ENCODE results near the gene LBH. TPM values are rescaled to one million over a fixed set of nuclear protein-coding genes. Genes with fewer than 3 reads are reported as not detected.
A peak's percentile ranks its signal among the peaks of the same experiment; 100 is the strongest.

Gene LBH
- polyA plus RNA-seq, 1 of the 3 experiments (the other 2 are of a cell fraction) = 22.8 TPM

DNA sequence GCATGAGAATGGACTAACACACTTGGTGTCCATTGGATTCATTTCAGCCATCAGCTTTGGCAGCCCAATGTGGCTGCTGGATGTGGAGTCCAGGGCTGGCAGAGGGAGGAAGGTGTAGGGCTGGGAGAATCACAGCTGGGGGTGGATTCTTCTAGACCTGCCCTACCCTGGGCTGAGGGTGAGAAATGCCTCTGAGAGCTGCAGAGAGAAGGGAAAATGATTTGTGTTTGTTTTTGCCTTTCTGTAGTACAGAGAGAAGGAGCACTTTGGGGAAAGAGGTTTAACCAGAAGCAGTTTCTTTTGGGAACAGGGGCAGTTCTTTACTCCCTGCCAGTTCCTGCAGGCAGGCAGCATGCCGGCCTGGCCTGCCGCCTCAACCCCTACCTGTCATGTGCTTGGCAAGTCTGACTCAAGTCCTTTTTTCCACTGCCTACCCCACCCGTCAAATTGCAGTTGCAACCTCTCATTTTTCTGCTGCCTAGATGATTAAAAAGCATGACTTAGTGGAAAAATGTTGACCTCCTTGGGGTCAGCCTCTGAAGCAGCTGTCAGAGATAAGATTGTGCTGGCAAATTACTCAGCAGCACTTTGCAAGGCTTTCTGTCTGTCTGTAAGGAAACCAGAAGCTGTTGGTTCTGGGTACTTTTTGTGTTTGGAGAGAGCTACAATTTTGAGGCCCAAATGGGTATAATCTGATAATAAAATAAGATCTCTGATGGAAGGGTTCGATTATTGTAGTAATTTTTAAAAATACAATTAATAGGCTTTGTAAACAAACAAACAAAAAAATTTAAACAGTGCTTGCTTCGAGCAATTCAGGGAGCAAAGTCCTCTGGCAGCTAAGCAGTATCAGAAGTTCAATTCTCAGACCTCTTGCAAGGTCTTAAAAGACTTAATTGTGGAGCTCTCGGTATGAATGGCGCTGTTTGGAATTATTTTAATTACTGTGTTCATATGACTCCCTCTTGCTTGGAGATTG lies 21.7 kb downstream of the LBH start:
- H4K20me1 ChIP-seq (ENCODE audit: insufficient read depth) = no peaks in the 10 kb centered on the region
- peaks cover 5 to 7% of the 10 kb centered on the region in 2 experiments for H3K36me3 ChIP-seq (replicated peaks in 1 of 2; ENCODE audit: control insufficient read depth in 1 of 2, insufficient read depth in 2 of 2, low read length in 1 of 2)
- H3K79me2 ChIP-seq (ENCODE audit: insufficient read depth) = peaks cover 36% of the 10 kb centered on the region

More for the DNA sequence above, 21.7 kb downstream of the LBH start:
- WGBS (ENCODE audit: low lambda C conversion rate) = 51% methylated on average over 7 of the region's 7 CpGs
- H3K4me2 ChIP-seq = peak overlapping the region; percentile 35
- no peaks in the 10 kb centered on the region for H3K27me3 ChIP-seq (ENCODE audit: insufficient read depth)
- no peak overlapping the region for H3K4me3 ChIP-seq (ENCODE audit: low read depth in 2 of 2, low read length in 1 of 2)
- TF ChIP-seq TCF12 (IDR thresholded peaks at IDR 0.05) (peak; percentile 86), RXRA (IDR thresholded peaks at IDR 0.05; ENCODE audit: borderline replicate concordance, low read depth) (peak; percentile 74; the same call in 1 of the 2 replicates), TAF1 (IDR thresholded peaks at IDR 0.05; ENCODE audit: borderline replicate concordance, low read depth, low read length) (no peak), NFIC (IDR thresholded peaks at IDR 0.05; ENCODE audit: borderline replicate concordance) (peak; percentile 50; the same call in 1 of the 2 replicates), MEF2A (IDR thresholded peaks at IDR 0.05; ENCODE audit: borderline replicate concordance, low read depth) (no peak), EP300 (IDR thresholded peaks at IDR 0.05; ENCODE audit: borderline replicate concordance in 1 of 2, low read depth in 1 of 2, low read length in 1 of 2) (peak in 1 of 2 experiments; percentile 67; a peak in 1 of 4 replicates), RAD21 (IDR thresholded peaks at IDR 0.05; ENCODE audit: low read length) (no peak), EZH2phosphoT487 (IDR thresholded peaks at IDR 0.05; ENCODE audit: borderline replicate concordance, low read depth) (no peak), POLR2AphosphoS5 (IDR thresholded peaks at IDR 0.05; ENCODE audit: low read depth, low read length) (no peak; the same call in 1 of the 2 replicates), FOSL2 (IDR thresholded peaks at IDR 0.05; ENCODE audit: borderline replicate concordance, low read depth) (peak; percentile 58; the same call in 1 of the 2 replicates), YY1 (IDR thresholded peaks at IDR 0.05; ENCODE audit: low read depth) (no peak), JUND (IDR thresholded peaks at IDR 0.05) (peak; percentile 75), TEAD4 (IDR thresholded peaks at IDR 0.05; ENCODE audit: borderline replicate concordance, insufficient read depth) (0 out of 2 replicates have a peak, but pooled peaks have one; percentile 35), MXI1 (IDR thresholded peaks at IDR 0.05; ENCODE audit: low read depth, low read length) (no peak)
- TF ChIP-seq, protein P1, sequence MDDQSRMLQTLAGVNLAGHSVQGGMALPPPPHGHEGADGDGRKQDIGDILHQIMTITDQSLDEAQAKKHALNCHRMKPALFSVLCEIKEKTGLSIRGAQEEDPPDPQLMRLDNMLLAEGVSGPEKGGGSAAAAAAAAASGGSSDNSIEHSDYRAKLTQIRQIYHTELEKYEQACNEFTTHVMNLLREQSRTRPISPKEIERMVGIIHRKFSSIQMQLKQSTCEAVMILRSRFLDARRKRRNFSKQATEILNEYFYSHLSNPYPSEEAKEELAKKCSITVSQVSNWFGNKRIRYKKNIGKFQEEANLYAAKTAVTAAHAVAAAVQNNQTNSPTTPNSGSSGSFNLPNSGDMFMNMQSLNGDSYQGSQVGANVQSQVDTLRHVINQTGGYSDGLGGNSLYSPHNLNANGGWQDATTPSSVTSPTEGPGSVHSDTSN (IDR thresholded peaks at IDR 0.05) = peak; percentile 84
- TF ChIP-seq, protein P2, sequence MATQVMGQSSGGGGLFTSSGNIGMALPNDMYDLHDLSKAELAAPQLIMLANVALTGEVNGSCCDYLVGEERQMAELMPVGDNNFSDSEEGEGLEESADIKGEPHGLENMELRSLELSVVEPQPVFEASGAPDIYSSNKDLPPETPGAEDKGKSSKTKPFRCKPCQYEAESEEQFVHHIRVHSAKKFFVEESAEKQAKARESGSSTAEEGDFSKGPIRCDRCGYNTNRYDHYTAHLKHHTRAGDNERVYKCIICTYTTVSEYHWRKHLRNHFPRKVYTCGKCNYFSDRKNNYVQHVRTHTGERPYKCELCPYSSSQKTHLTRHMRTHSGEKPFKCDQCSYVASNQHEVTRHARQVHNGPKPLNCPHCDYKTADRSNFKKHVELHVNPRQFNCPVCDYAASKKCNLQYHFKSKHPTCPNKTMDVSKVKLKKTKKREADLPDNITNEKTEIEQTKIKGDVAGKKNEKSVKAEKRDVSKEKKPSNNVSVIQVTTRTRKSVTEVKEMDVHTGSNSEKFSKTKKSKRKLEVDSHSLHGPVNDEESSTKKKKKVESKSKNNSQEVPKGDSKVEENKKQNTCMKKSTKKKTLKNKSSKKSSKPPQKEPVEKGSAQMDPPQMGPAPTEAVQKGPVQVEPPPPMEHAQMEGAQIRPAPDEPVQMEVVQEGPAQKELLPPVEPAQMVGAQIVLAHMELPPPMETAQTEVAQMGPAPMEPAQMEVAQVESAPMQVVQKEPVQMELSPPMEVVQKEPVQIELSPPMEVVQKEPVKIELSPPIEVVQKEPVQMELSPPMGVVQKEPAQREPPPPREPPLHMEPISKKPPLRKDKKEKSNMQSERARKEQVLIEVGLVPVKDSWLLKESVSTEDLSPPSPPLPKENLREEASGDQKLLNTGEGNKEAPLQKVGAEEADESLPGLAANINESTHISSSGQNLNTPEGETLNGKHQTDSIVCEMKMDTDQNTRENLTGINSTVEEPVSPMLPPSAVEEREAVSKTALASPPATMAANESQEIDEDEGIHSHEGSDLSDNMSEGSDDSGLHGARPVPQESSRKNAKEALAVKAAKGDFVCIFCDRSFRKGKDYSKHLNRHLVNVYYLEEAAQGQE (IDR thresholded peaks at IDR 0.05; ENCODE audit: low read depth, low read length) = no peak
- TF ChIP-seq, protein P3, sequence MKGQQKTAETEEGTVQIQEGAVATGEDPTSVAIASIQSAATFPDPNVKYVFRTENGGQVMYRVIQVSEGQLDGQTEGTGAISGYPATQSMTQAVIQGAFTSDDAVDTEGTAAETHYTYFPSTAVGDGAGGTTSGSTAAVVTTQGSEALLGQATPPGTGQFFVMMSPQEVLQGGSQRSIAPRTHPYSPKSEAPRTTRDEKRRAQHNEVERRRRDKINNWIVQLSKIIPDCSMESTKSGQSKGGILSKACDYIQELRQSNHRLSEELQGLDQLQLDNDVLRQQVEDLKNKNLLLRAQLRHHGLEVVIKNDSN (IDR thresholded peaks at IDR 0.05; ENCODE audit: borderline replicate concordance, low read depth) = peak; percentile 8; the same call in 1 of the 2 replicates
- TF ChIP-seq, protein P4, sequence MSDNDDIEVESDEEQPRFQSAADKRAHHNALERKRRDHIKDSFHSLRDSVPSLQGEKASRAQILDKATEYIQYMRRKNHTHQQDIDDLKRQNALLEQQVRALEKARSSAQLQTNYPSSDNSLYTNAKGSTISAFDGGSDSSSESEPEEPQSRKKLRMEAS (IDR thresholded peaks at IDR 0.05; ENCODE audit: low read depth) = peak; percentile 85; the same call in 1 of the 2 replicates
- TF ChIP-seq, protein P5, sequence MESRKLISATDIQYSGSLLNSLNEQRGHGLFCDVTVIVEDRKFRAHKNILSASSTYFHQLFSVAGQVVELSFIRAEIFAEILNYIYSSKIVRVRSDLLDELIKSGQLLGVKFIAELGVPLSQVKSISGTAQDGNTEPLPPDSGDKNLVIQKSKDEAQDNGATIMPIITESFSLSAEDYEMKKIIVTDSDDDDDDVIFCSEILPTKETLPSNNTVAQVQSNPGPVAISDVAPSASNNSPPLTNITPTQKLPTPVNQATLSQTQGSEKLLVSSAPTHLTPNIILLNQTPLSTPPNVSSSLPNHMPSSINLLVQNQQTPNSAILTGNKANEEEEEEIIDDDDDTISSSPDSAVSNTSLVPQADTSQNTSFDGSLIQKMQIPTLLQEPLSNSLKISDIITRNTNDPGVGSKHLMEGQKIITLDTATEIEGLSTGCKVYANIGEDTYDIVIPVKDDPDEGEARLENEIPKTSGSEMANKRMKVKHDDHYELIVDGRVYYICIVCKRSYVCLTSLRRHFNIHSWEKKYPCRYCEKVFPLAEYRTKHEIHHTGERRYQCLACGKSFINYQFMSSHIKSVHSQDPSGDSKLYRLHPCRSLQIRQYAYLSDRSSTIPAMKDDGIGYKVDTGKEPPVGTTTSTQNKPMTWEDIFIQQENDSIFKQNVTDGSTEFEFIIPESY (IDR thresholded peaks at IDR 0.05; ENCODE audit: borderline replicate concordance, low read depth) = no peak
- H3K4me1 ChIP-seq (ENCODE audit: control insufficient read depth in 1 of 2, insufficient read depth in 2 of 2, low read depth in 1 of 2, low read length in 1 of 2) = peaks cover 8 to 18% of the 10 kb centered on the region in 2 experiments; a peak in 3 of 4 replicates
- no peak for DNase-seq
- H3K9me2 ChIP-seq = no peaks in the 10 kb centered on the region
- POLR2A ChIA-PET = no interaction called here
- H3K9me3 ChIP-seq = no peaks in the 10 kb centered on the region
- H2AFZ ChIP-seq (ENCODE audit: low read depth) = no peak overlapping the region
- peak overlapping the region in 1 of 2 experiments; percentile 42; a peak in 1 of 4 replicates for H3K27ac ChIP-seq (ENCODE audit: low read depth in 2 of 2, low read length in 1 of 2)
- H3K9ac ChIP-seq = no peak overlapping the region
- H3F3A ChIP-seq (replicated peaks; ENCODE audit: insufficient read depth) = peaks cover 7% of the 10 kb centered on the region
- CTCF ChIA-PET = interaction anchor here (1.2 to 14.2 kb wide), 5 partner anchors 10 to 453 kb away, joined by 4 to 97 read pairs (median 5); no protein-coding TSS in a partner anchor

Data from SK-N-SH (cell line).